ENCODE data around the gene ADGRE3.

The ADGRE3 gene

DNA sequence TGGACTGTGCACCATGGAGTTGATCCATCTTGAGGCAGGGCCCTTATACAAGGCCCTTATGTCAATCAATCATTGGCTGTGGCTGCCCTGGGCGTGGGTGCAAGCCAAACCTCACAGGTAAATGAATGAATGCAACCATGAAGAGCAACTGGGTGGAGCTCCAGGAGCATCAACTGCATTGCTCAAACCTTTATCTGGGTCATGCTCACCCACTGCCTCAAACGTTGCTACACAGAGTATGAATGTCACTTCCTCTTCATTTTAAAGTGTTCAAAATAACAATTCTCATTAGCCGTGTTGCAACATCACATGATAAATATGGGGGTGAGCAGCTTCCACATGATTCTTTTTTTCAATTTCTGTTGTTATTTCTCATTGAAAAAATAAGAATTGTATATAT is 8.8 kb upstream of the ADGRE3 start:
- Mint-ChIP-seq H3K27me3 (peaks cover 5% of the 10 kb centered on the region), H3K27ac (no peak overlapping the region), H3K4me3 (no peak overlapping the region), H3K4me1 (peaks cover under 1% of the 10 kb centered on the region), H3K9me3 (no peaks in the 10 kb centered on the region), H3K36me3 (no peaks in the 10 kb centered on the region)
- CTCF ChIA-PET = interaction anchor here (8.2 kb wide), 1 partner anchor 110 kb away, joined by 170 read pairs; the partner anchor contains the start of gene NDUFB7
- DNase-seq = no peak

DNA sequence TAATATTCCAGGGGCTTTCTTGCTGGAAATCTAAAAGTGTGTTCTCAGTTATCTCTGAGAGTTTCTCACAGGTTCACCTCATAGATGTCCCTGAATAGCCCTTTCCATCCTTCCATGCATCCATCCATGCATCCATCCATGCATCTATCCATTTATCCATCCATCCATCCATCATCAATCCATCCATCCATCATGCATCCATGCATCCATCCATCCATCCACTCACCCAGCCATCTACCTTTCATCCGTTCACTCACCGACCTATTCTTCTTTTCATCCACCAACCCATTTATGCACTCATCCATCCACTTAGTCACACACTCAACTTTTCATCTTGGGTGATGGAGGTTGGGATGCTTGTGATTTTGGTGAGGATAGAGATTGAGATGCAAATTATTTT is 7.4 kb upstream of the ADGRE3 start:
- H3K9me3 Mint-ChIP-seq = no peaks in the 10 kb centered on the region
- H3K4me1 Mint-ChIP-seq = no peaks in the 10 kb centered on the region
- H3K4me3 Mint-ChIP-seq = no peak overlapping the region
- CTCF ChIA-PET = no interaction called here
- no peak for DNase-seq
- no peaks in the 10 kb centered on the region for H3K36me3 Mint-ChIP-seq
- H3K27me3 Mint-ChIP-seq = peaks cover 5% of the 10 kb centered on the region
- no peak overlapping the region for H3K27ac Mint-ChIP-seq

DNA sequence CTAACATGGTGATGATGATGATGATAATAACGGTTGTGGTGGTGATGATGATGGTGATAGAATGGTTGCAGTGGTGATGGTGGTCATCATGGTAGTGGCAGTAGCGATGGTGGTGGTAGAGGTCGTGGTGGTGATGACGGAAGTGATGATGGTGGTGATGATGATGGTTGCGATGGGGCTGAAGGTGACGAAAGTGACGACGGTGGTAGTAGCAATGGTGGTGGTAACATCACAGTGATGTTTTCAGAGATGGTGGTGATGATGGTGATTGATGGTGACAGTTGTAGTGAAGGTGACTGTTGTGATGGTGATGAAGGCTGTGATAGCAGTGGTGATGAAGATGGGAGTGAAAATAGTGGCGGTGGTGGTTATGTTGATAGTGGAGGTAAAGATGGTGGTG is 3.6 kb upstream of the ADGRE3 start:
- Mint-ChIP-seq H3K36me3 (no peaks in the 10 kb centered on the region), H3K4me3 (no peak overlapping the region), H3K27ac (no peak overlapping the region), H3K4me1 (no peaks in the 10 kb centered on the region), H3K9me3 (no peaks in the 10 kb centered on the region), H3K27me3 (peaks cover 15% of the 10 kb centered on the region)
- DNase-seq = no peak
- CTCF ChIA-PET = no interaction called here

GRCh38 chr19:14677464-14677863 is 2.8 kb upstream of the ADGRE3 start:
- DNase-seq = no peak
- no peak overlapping the region for H3K27ac Mint-ChIP-seq
- CTCF ChIA-PET = interaction anchor here (0.7 kb wide), 1 partner anchor 103 kb away, joined by 3 read pairs; no protein-coding TSS in a partner anchor
- peaks cover 15% of the 10 kb centered on the region for H3K27me3 Mint-ChIP-seq
- H3K4me1 Mint-ChIP-seq = no peaks in the 10 kb centered on the region
- no peaks in the 10 kb centered on the region for H3K9me3 Mint-ChIP-seq
- H3K4me3 Mint-ChIP-seq = no peak overlapping the region
- H3K36me3 Mint-ChIP-seq = no peaks in the 10 kb centered on the region

GRCh38 chr19:14676762-14677161 is 2.1 kb upstream of the ADGRE3 start:
- Mint-ChIP-seq H3K27me3 (peaks cover 10% of the 10 kb centered on the region), H3K9me3 (no peaks in the 10 kb centered on the region), H3K27ac (no peak overlapping the region), H3K4me3 (no peak overlapping the region), H3K36me3 (no peaks in the 10 kb centered on the region), H3K4me1 (no peaks in the 10 kb centered on the region)
- no peak for DNase-seq
- CTCF ChIA-PET = interaction anchor here (1.4 kb wide), 1 partner anchor 10 kb away, joined by 6 read pairs; no protein-coding TSS in a partner anchor

DNA sequence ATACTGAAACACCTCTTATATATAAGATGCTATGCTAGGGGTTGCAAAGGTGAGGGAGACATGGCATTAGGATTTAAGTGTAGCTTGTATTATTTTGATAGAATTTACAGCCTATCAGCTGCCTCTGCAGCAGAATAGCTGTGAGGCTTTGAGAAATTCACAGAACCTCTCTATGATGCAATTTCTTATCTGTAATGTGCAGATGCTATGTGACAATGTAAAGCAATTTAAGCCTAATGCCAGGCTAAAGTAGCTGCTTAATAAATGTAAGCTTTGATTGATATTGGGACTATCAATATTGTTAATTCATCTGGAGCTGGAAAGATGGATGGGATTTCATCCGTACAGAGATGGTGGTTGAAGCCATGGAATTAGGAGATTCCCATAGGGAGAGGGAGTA is 1.6 kb downstream of the ADGRE3 start:
- no peaks in the 10 kb centered on the region for H3K4me1 Mint-ChIP-seq
- DNase-seq = no peak
- H3K27ac Mint-ChIP-seq = no peak overlapping the region
- no peak overlapping the region for H3K4me3 Mint-ChIP-seq
- no peaks in the 10 kb centered on the region for H3K36me3 Mint-ChIP-seq
- H3K27me3 Mint-ChIP-seq = peaks cover 15% of the 10 kb centered on the region
- peaks cover 2% of the 10 kb centered on the region for H3K9me3 Mint-ChIP-seq
- CTCF ChIA-PET = interaction anchor here (0.5 kb wide), 1 partner anchor 14 kb away, joined by 3 read pairs; no protein-coding TSS in a partner anchor

DNA sequence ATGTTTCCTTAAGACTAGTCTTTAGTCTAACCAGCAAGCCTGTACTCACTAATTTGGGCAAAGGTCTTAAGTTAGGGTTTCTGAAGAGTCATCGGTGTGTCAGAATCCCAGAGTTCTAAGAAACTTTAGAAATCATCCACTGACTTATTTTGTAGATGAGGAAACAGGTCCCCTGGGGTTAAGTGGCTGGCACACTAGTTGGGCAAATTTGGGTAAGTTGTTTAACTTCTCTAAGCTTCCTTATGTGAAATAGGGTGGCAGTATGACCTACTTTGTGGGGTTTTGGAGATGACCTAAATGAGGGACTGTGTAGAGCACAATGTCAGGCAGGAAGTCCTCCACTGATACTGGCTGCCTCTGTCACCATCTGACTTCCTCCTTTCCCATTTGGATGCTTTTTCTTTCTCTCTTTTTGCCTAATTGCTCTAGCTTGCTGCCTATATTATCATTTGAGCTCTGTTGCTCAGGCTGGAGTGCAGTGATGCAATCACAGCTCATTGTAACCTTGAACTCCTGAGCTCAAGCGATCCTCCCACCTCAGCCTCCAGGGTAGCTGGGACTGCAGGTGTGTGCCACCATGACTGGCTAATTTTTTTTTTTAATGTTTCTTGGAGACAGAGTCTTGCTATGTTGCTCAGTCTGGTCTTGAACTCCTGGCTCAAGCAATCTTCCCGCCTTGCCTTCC is 2.3 kb downstream of the ADGRE3 start:
- H3K4me3 Mint-ChIP-seq = no peak overlapping the region
- no peaks in the 10 kb centered on the region for H3K4me1 Mint-ChIP-seq
- no peak overlapping the region for H3K27ac Mint-ChIP-seq
- CTCF ChIA-PET = interaction anchor here (0.5 kb wide), 1 partner anchor 15 kb away, joined by 3 read pairs; no protein-coding TSS in a partner anchor
- peaks cover 2% of the 10 kb centered on the region for H3K9me3 Mint-ChIP-seq
- H3K27me3 Mint-ChIP-seq = peaks cover 15% of the 10 kb centered on the region
- no peak for DNase-seq
- H3K36me3 Mint-ChIP-seq = no peaks in the 10 kb centered on the region

- Mint-ChIP-seq H3K27ac (no peak overlapping the region), H3K4me3 (no peak overlapping the region), H3K9me3 (peaks cover 5% of the 10 kb centered on the region), H3K4me1 (no peaks in the 10 kb centered on the region), H3K36me3 (no peaks in the 10 kb centered on the region), H3K27me3 (peaks cover 19% of the 10 kb centered on the region)
- DNase-seq = no peak
- CTCF ChIA-PET = no interaction called here
Measured at GRCh38 chr19:14670408-14670807, 4.2 kb downstream of the ADGRE3 start.

DNA sequence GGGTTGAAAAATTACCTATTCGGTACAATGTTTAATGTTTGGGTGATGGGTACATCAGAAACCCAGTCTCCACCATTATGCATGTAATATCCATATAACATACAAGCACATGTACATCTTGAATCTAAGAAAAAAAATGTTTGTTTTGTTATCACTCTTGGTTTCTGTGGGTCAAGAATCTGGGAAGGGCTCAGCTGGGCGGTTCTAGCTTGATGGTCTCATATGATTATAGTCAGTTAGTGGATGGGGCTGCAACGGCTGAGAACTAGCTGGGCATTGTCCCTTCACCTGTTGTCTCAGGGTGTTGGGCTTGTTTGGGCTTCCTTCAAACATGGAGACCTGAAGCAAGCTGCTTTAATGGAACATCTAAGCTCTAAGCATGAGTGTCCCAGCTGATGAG is 4.7 kb downstream of the ADGRE3 start:
- H3K4me1 Mint-ChIP-seq = no peaks in the 10 kb centered on the region
- CTCF ChIA-PET = no interaction called here
- no peak overlapping the region for H3K27ac Mint-ChIP-seq
- no peak for DNase-seq
- no peak overlapping the region for H3K4me3 Mint-ChIP-seq
- peaks cover 5% of the 10 kb centered on the region for H3K9me3 Mint-ChIP-seq
- H3K36me3 Mint-ChIP-seq = no peaks in the 10 kb centered on the region
- H3K27me3 Mint-ChIP-seq = peaks cover 19% of the 10 kb centered on the region

DNA sequence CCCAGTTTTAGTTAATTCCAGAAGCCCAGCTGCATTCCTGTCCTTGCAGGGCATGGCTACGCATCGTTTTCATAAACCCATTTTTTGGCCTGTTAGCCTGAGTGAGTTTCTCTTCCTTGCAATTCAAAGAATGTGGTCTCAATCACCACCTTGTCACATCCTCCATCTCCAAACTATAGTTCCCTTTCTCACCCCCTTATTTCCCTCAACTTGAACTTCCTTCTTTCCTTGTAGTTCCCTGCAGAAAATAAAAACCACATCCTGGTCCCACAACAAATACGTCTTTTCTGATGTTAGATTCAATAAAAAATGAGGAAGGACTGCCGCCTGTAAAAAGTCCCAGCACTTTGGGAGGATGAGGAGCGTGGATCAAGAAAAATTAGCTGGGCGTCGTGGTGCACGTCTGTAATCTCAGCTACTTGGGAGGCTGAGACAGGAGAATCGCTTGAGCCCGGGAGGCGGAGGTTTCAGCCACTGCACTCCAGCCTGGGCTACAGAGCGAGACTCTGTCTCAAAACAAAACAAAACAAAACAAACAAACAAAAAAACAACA is 13.2 kb downstream of the ADGRE3 start:
- CTCF ChIA-PET = no interaction called here
- Mint-ChIP-seq H3K27me3 (peaks cover 9% of the 10 kb centered on the region), H3K27ac (no peak overlapping the region), H3K4me3 (no peak overlapping the region), H3K4me1 (no peaks in the 10 kb centered on the region), H3K36me3 (no peaks in the 10 kb centered on the region), H3K9me3 (no peaks in the 10 kb centered on the region)
- DNase-seq = no peak

DNA sequence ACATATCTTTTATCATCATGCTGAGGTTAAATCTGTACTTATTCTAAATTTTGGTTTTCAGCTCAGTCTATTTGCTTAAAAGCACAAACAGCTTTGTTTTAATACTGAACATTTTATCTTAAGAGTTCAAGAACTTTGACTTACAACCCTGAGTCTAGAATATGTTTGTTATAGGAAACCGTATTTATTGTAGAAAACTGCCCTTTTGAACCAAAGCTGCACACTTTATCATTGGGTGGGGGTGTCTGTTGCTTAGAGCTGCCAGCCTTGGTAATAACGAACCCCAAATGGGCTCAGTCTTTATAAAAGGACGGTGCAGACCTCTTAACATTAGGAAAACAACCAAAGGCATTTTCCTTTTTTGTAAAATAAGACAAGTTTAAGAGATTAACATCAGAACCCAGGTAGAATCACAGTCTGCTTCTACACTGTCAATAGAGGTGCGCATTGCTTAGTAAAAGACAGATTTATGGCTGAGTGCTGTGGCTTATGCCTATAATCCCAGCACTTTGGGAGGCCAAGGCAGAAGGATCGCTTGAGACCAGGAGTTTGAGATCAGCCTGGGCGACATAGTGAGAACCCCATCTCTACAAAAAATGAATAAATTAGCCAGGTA is 14.7 kb downstream of the ADGRE3 start:
- no peak for DNase-seq
- H3K4me1 Mint-ChIP-seq = no peaks in the 10 kb centered on the region
- no peaks in the 10 kb centered on the region for H3K36me3 Mint-ChIP-seq
- H3K27me3 Mint-ChIP-seq = peaks cover 9% of the 10 kb centered on the region
- CTCF ChIA-PET = no interaction called here
- H3K4me3 Mint-ChIP-seq = no peak overlapping the region
- H3K27ac Mint-ChIP-seq = no peak overlapping the region
- H3K9me3 Mint-ChIP-seq = no peaks in the 10 kb centered on the region

- DNase-seq = no peak
- no peaks in the 10 kb centered on the region for H3K9me3 Mint-ChIP-seq
- no peaks in the 10 kb centered on the region for H3K4me1 Mint-ChIP-seq
- CTCF ChIA-PET = no interaction called here
- no peak overlapping the region for H3K27ac Mint-ChIP-seq
- peaks cover 6% of the 10 kb centered on the region for H3K27me3 Mint-ChIP-seq
- H3K36me3 Mint-ChIP-seq = no peaks in the 10 kb centered on the region
- no peak overlapping the region for H3K4me3 Mint-ChIP-seq
Measured at GRCh38 chr19:14655726-14656125, 18.9 kb downstream of the ADGRE3 start.

DNA sequence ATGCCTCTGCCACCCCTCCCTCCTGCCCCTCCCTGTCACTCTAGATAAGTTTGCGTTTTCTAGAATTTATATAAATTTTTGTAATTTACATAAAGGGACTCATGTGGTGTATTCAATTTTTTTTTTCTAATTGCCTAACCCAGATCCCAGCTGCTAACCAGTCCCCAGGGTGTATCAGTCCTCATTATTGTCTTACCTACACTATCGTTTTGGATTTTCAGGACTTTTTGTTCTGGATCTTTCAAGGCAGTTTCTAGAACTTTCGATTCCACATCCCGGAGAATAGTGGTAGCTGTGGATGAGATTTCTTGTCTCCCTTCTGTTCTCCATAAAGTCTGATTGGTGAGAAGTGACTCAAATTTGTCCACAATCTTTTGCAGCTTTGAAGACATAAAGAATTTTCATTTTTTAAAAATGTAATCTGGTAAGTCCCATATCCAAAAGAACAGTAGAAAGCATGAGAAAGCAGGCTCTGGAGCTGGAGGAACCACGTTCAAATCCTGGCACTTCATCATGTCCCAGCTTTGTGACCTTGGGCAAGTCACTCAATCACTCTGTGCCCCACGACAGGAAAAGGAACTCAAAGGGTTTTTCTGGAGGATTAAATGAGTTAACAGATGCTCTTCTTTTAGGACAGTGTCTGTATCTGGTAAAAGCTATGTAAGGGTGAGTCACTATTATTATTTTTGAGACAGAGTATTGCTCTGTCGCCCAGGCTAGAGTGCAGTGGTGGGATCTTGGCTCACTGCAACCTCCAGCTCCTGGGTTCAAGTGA is 19.7 kb downstream of the ADGRE3 start:
- Mint-ChIP-seq H3K4me1 (no peaks in the 10 kb centered on the region), H3K27me3 (peaks cover 11% of the 10 kb centered on the region), H3K36me3 (no peaks in the 10 kb centered on the region), H3K4me3 (no peak overlapping the region), H3K27ac (no peak overlapping the region), H3K9me3 (no peaks in the 10 kb centered on the region)
- CTCF ChIA-PET = no interaction called here
- DNase-seq = no peak

DNA sequence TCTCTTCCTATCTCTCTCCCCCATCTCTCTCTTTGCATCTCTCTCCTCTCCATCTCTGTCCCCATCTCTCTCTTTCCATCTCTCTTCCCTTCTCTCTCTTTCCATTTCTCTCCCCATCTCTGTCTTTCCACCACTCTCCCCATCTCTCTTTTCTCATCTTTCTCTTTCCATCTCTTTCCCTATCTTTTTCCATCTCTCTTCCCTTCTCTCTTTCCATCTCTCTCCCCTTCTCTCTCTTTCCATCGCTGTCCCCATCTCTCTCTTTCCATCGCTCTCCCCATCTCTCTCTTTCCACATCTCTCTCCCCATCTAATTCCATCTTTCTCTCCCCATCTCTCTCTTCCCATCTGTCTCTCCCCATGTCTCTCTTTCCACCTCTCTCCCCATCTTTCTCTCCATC is 24.5 kb downstream of the ADGRE3 start:
- no peaks in the 10 kb centered on the region for H3K36me3 Mint-ChIP-seq
- H3K9me3 Mint-ChIP-seq = peaks cover 2% of the 10 kb centered on the region
- no peak overlapping the region for H3K27ac Mint-ChIP-seq
- H3K4me1 Mint-ChIP-seq = no peaks in the 10 kb centered on the region
- peaks cover 27% of the 10 kb centered on the region for H3K27me3 Mint-ChIP-seq
- CTCF ChIA-PET = no interaction called here
- no peak overlapping the region for H3K4me3 Mint-ChIP-seq
- no peak for DNase-seq

Data from activated naive CD4-positive, alpha-beta T cell treated with anti-CD3 and anti-CD28 coated beads, Interleukin-2, amount 10 ng/mL, durations not matched to agents 7 days and 5 days (primary cell).